Erythroblast (primary cell): ENCODE data around the gene RBPJL.

Experiments
- GATA1 ChIP-seq: IDR thresholded peaks from 2 replicates; pipeline ENCODE4 v1.6.1; 2011; ENCODE audit warnings: low read depth, mild to moderate bottlenecking, control low read depth, low read length, moderate library complexity
- POLR2A ChIP-seq: IDR thresholded peaks from 2 replicates; pipeline ENCODE4 v1.6.1; 2011; ENCODE audit warnings: mild to moderate bottlenecking, low read length

DNA sequence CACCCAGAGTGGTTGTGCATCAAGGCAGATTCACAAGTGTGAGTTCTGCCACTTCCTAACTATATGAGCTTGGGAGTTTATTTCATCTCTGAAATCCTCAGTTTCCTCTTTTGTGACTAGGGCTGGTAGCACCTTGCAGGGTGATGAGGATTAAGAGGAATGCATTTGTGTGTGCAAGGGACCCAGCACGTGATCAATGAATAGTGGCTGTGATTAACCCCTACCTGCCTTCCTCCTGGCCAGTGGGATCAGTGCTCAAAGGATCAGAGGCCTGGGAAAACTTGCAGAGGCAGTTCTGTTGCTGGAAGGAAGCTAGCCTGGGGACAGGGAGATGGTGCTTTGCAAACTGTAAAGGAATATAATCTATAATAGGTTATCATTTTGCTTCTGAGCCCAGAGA is 34.3 kb downstream of the RBPJL start:
- TF ChIP-seq POLR2A (no peak), GATA1 (no peak)
